GM23248 (cell line): ENCODE measurements around the gene SPATS2. TPM values are rescaled to one million over a fixed set of nuclear protein-coding genes. Genes with fewer than 3 reads are reported as not detected.

Source experiments
- DNase-seq: peaks from one replicate; pipeline ENCODE4 v3.0.0-alpha.2; 2015
- H2AFZ ChIP-seq: fragments of 200-600 bp; sonication (generic); 2 replicates; pipeline ENCODE4 v1.6.1; 2016; ENCODE audit warnings: antibody characterized with exemption
- H3F3A ChIP-seq: fragments of 200-600 bp; sonication (generic); 2 replicates; pipeline ENCODE4 v1.6.1; 2016; ENCODE audit warnings: mild to moderate bottlenecking, antibody characterized with exemption, mixed run types; ENCODE audit not compliant: insufficient read depth
- H3K27ac ChIP-seq: fragments of 200-600 bp; sonication (generic); 2 replicates; pipeline ENCODE4 v1.5.1; 2016; ENCODE audit warnings: mild to moderate bottlenecking
- H3K27me3 ChIP-seq: fragments of 200-600 bp; sonication (generic); replicated peaks from 2 replicates; pipeline ENCODE4 v1.6.1; 2016; ENCODE audit warnings: mild to moderate bottlenecking; ENCODE audit not compliant: insufficient read depth
- H3K36me3 ChIP-seq: fragments of 200-600 bp; sonication (generic); 2 replicates; pipeline ENCODE4 v1.6.1; 2016; ENCODE audit warnings: low read depth, mild to moderate bottlenecking
- H3K4me1 ChIP-seq: fragments of 200-600 bp; sonication (generic); 2 replicates; pipeline ENCODE4 v1.6.1; 2016; ENCODE audit warnings: mild to moderate bottlenecking; ENCODE audit not compliant: insufficient read depth
- H3K4me2 ChIP-seq: fragments of 200-600 bp; sonication (generic); one replicate; pipeline ENCODE4 v1.6.1; 2016; ENCODE audit warnings: mild to moderate bottlenecking; ENCODE audit not compliant: unreplicated experiment
- H3K4me3 ChIP-seq: fragments of 200-600 bp; sonication (generic); 2 replicates; pipeline ENCODE4 v1.5.1; 2016; ENCODE audit warnings: mild to moderate bottlenecking
- H3K79me2 ChIP-seq: fragments of 200-600 bp; sonication (generic); 2 replicates; pipeline ENCODE4 v1.6.1; 2016; ENCODE audit warnings: mild to moderate bottlenecking; ENCODE audit not compliant: insufficient read depth
- H3K9ac ChIP-seq: fragments of 200-600 bp; sonication (generic); 2 replicates; pipeline ENCODE4 v1.6.1; 2016; ENCODE audit warnings: mild to moderate bottlenecking
- H3K9me2 ChIP-seq: fragments of 200-600 bp; sonication (generic); 2 replicates; pipeline ENCODE4 v1.6.1; 2016; ENCODE audit warnings: mixed run types, mild to moderate bottlenecking, moderate library complexity; ENCODE audit not compliant: insufficient read depth
- H3K9me3 ChIP-seq: fragments of 200-600 bp; sonication (generic); one replicate; pipeline ENCODE4 v1.6.1; 2017; ENCODE audit warnings: low read depth
- H4K20me1 ChIP-seq: fragments of 200-600 bp; sonication (generic); 2 replicates; pipeline ENCODE4 v1.6.0; 2016; ENCODE audit not compliant: insufficient read depth
- EZH2 ChIP-seq: fragments of 200-600 bp; sonication (generic); IDR thresholded peaks from 2 replicates; pipeline ENCODE4 v1.6.1; 2018; ENCODE audit warnings: antibody characterized with exemption, mild to moderate bottlenecking; ENCODE audit not compliant: insufficient read depth, poor library complexity, severe bottlenecking
- EZH2phosphoT487 ChIP-seq: fragments of 200-600 bp; sonication (generic); IDR thresholded peaks from 2 replicates; pipeline ENCODE4 v1.6.1; 2018; ENCODE audit warnings: antibody characterized with exemption, moderate library complexity, mild to moderate bottlenecking, low read depth; ENCODE audit not compliant: insufficient read depth
- WGBS, 2 experiments: methylation state at CpG; one replicate each; pipeline ENCODE4 v1.1.6; 2015 to 2017; ENCODE audit warnings: low lambda C conversion rate in 2 of 2, low coverage in 1 of 2; ENCODE audit errors: missing lambda C conversion rate in 2 of 2; 5-methylcytosine and 5-hydroxymethylcytosine counted together
- in situ Hi-C: fragments of 300-500 bp; cut with MboI; formaldehyde crosslinking; loops from 2 replicates; pipeline ENCODE4 v1.15.0; 2020
- polyA plus RNA-seq: library from polyadenylated mRNA; unstranded; fragments of >200 nt; fragmentation: Nextera tagmentation; extraction: Ambion mirVana; gene quantifications from 2 replicates; pipeline ENCODE4 v1.2.1, GENCODE V29; 2016
- total RNA-seq: library from RNA; depleted of rRNA; stranded (reverse); fragments of >200 nt; shearing (Covaris generic); gene quantifications from 2 replicates; pipeline ENCODE4 v1.2.3, GENCODE V29; 2014

Gene SPATS2
- total and polyA plus RNA-seq, 2 experiments from 2014 or later, result 22.3 to 25.0 TPM

GRCh38 chr12:49536526-49537071, 169.3 kb downstream of the SPATS2 start:
- Histone ChIP-seq H3K27ac (no peak overlapping the region), H4K20me1 (no peaks in the 10 kb centered on the region), H3F3A (peaks cover 9% of the 10 kb centered on the region; the same call in 1 of the 2 replicates), H3K36me3 (no peaks in the 10 kb centered on the region), H3K4me3 (no peak overlapping the region), H3K4me1 (peaks cover 6% of the 10 kb centered on the region), H3K9me2 (no peaks in the 10 kb centered on the region), H3K27me3 (peaks cover 32% of the 10 kb centered on the region), H3K9me3 (no peaks in the 10 kb centered on the region), H3K9ac (no peak overlapping the region), H2AFZ (no peak overlapping the region), H3K4me2 (no peak overlapping the region), H3K79me2 (no peaks in the 10 kb centered on the region)
- TF ChIP-seq EZH2 (no peak), EZH2phosphoT487 (no peak)
- in situ Hi-C loops, result no loop called here
- WGBS, 2 experiments, result 51 to 55% methylated on average over 3 of the region's 3 CpGs
- no peak for DNase-seq

DNA sequence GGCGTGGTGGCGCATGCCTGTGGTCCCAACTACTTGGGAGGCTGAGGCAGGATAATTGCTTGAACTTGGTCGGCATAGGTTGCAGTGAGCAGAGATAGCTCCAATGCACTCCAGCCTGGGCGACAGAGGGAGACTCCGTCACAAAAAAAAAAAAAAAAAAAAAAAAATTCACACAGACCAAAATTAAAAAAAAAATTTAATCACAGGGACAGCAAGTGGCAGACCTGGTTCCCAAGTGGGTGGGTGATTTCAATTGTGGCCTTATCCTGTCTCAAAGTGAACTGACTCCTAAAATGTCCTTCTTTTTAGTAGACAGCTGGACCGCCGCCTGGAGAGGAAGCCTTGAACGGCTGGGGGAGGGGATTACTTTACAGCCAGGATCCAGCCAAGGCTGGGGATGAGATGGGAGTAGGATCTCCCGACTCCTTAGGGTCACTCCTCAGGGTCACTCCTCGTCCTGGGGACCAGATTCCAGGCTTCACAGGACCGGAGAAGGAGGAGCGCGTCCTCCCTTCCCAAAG, 170.0 kb downstream of the SPATS2 start:
- Histone ChIP-seq H3K9me3 (no peaks in the 10 kb centered on the region), H2AFZ (peak overlapping the region; percentile 39), H3K79me2 (no peaks in the 10 kb centered on the region), H3K9me2 (no peaks in the 10 kb centered on the region), H3K27ac (no peak overlapping the region), H3K27me3 (peaks cover 32% of the 10 kb centered on the region), H4K20me1 (no peaks in the 10 kb centered on the region), H3K4me1 (peaks cover 6% of the 10 kb centered on the region), H3K4me2 (peak overlapping the region; percentile 71), H3K9ac (no peak overlapping the region), H3K4me3 (peak overlapping the region; percentile 57), H3K36me3 (no peaks in the 10 kb centered on the region), H3F3A (peaks cover 9% of the 10 kb centered on the region; the same call in 1 of the 2 replicates)
- in situ Hi-C loops, result no loop called here
- peak; percentile 22 for DNase-seq
- peak; percentile 28; the same call in 1 of the 2 replicates for TF ChIP-seq EZH2phosphoT487
- TF ChIP-seq EZH2, result peak; percentile 75
- 18 to 22% methylated on average over 13 of the region's 13 CpGs for WGBS, 2 experiments

DNA sequence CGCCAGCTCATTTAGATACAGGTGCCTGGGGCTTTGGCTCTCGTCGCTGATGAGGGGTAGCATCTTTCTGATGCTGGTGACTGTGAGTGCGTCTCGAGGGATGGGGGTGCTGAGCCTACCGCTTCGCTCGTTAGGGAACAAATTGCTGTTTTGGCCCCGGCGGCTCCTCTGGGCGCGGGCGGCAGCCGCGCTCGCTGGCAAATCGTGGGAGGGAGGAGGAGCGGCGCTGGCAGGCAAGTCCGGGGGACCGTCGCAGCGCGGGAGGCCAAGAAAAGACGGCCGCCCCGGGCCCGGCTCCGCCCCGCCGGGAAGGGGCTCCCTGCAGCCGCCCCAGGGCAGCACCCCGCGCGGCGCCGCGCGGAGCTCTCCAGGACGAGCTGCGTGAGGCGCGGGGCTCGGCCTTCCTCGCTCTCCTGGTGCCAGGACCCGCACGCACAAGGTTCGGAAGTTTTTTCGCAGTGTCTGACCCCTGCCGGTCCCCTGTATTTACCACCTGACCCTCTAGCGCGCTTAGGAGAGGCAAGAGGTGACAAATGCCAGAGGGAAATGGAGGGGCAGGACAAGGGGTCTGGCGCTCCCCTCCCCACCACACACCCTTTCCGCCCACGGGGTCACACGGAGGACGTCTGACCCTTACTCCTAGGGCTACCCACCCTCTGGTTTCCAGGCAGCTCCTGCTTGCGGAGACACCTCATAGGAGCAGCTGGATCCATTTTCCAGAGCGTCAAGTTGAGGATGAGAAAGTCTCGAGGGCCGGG, 170.7 kb downstream of the SPATS2 start:
- WGBS, 2 experiments, result 2 to 4% methylated on average over 33 to 44 of the region's 61 CpGs
- Histone ChIP-seq H3K79me2 (no peaks in the 10 kb centered on the region), H3K9ac (no peak overlapping the region), H3K4me1 (peaks cover 6% of the 10 kb centered on the region), H3K4me3 (peak overlapping the region; percentile 57), H4K20me1 (no peaks in the 10 kb centered on the region), H3K27me3 (peaks cover 32% of the 10 kb centered on the region), H2AFZ (peak overlapping the region; percentile 39), H3K9me2 (no peaks in the 10 kb centered on the region), H3K9me3 (no peaks in the 10 kb centered on the region), H3K4me2 (peak overlapping the region; percentile 71), H3K36me3 (no peaks in the 10 kb centered on the region), H3F3A (peaks cover 9% of the 10 kb centered on the region; the same call in 1 of the 2 replicates), H3K27ac (no peak overlapping the region)
- DNase-seq, result peak; percentile 45
- TF ChIP-seq EZH2 (peak; percentile 68), EZH2phosphoT487 (0 out of 2 replicates have a peak, but pooled peaks have one; percentile 20)
- in situ Hi-C loops, result no loop called here

DNA sequence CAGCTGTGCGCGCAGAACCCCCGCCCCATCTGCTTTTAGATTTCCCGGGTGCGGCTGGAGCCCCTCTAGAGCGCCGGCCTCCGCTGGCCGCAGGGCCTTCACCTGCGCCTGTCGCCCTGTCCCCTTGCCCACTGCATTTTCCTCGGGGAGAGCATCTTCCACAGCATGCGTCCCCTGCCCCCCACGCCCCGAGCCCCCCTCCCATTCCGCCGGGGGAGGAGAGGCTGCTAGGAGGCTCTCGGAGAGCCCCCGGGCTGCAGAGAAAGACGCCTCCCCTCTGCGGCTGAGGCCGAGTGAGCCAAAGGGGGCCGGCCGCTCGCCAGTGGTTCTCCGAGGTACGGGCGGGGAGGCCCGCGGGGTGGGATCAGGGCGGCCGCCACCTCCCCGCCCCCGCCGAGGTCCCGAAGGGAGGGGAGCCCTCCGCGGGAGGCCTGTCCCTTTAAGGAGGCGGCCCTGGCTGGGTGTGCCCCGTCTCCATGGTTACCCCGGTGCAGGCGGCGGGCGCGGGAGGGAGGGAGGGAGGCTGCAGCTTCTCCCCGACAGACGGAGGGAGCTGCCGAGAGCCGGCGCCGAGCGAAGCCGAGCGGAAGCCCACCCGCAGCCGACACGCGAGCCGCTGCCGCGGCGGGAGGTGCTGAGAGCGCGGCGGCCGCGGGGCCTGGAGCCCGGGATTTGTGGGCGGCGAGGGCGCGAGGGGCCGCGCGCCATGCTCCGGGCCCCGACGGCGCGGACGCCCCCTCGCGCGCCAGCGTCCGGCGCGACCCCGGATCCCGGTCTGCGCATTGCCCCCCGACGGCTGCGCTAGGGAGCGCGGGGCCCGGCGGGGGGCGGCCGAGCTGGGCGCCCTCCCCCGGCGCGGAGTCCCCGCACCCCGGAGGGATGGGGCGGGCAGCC, 171.5 kb downstream of the SPATS2 start, which contains the start of gene KCNH3:
KCNH3 (plus strand) TSS at position 521 of the 894 bp plus-strand sequence. CDS start 387 bp downstream, outside the sequence.
- Histone ChIP-seq H3K27ac (no peak within 1 kb of the TSS), H3K79me2 (no peaks in the 10 kb centered on the region), H3K9ac (no peak within 1 kb of the TSS), H3F3A (peaks cover 9% of the 10 kb centered on the region; the same call in 1 of the 2 replicates), H4K20me1 (no peaks in the 10 kb centered on the region), H3K4me2 (peak within 1 kb of the TSS; percentile 71), H3K9me2 (no peaks in the 10 kb centered on the region), H3K4me3 (peak within 1 kb of the TSS; percentile 57), H3K36me3 (no peaks in the 10 kb centered on the region), H3K9me3 (no peaks in the 10 kb centered on the region), H2AFZ (peak within 1 kb of the TSS; percentile 39), H3K27me3 (peaks cover 32% of the 10 kb centered on the region), H3K4me1 (peaks cover 6% of the 10 kb centered on the region)
- no peak for TF ChIP-seq EZH2
- no peak for TF ChIP-seq EZH2phosphoT487
- DNase-seq, result peak; percentile 82
- in situ Hi-C loops, result no loop called here
- 2 to 4% methylated on average over 38 to 57 of the region's 107 CpGs for WGBS, 2 experiments
